ENCODE data around the gene ENTR1. TPM values are rescaled to one million over a fixed set of nuclear protein-coding genes. Genes with fewer than 3 reads are reported as not detected.

Gene ENTR1
- total and polyA plus RNA-seq, 2 experiments from 2014 or later, result 25.6 to 30.2 TPM

DNA sequence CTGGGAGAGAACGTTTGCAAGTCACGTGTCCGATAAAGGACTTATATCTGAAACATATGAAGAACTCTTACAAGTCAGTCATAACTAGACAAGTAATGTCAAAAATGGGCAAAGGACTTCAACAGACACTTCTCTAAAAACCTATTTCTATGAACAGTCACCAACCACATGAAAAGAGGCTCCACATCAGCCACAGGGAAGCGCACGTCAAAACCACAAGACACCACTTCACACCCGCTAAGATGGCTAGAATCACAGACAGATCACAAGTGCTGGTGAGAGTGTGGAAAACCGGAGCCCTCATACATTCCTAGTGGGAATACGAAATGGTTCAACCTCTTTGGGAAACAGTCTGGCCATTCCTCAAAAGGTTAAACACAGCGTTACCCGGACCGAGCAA, 25.4 kb downstream of the ENTR1 start:
- H3K27me3 ChIP-seq, result no peaks in the 10 kb centered on the region
- H3K27ac ChIP-seq, result no peak overlapping the region
- peaks cover 9% of the 10 kb centered on the region for H3K36me3 ChIP-seq
- no peak for DNase-seq (ENCODE audit: low read depth in 1 of 2, low spot score in 1 of 2)
- no peaks in the 10 kb centered on the region for H3K9me3 ChIP-seq (ENCODE audit: low read depth)
- H3K4me3 ChIP-seq, result no peak overlapping the region
- H3K4me1 ChIP-seq (ENCODE audit: low read depth), result no peaks in the 10 kb centered on the region
- TF ChIP-seq, protein P1, sequence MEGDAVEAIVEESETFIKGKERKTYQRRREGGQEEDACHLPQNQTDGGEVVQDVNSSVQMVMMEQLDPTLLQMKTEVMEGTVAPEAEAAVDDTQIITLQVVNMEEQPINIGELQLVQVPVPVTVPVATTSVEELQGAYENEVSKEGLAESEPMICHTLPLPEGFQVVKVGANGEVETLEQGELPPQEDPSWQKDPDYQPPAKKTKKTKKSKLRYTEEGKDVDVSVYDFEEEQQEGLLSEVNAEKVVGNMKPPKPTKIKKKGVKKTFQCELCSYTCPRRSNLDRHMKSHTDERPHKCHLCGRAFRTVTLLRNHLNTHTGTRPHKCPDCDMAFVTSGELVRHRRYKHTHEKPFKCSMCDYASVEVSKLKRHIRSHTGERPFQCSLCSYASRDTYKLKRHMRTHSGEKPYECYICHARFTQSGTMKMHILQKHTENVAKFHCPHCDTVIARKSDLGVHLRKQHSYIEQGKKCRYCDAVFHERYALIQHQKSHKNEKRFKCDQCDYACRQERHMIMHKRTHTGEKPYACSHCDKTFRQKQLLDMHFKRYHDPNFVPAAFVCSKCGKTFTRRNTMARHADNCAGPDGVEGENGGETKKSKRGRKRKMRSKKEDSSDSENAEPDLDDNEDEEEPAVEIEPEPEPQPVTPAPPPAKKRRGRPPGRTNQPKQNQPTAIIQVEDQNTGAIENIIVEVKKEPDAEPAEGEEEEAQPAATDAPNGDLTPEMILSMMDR (IDR thresholded peaks at IDR 0.05; ENCODE audit: low read depth, low read length), result no peak

DNA sequence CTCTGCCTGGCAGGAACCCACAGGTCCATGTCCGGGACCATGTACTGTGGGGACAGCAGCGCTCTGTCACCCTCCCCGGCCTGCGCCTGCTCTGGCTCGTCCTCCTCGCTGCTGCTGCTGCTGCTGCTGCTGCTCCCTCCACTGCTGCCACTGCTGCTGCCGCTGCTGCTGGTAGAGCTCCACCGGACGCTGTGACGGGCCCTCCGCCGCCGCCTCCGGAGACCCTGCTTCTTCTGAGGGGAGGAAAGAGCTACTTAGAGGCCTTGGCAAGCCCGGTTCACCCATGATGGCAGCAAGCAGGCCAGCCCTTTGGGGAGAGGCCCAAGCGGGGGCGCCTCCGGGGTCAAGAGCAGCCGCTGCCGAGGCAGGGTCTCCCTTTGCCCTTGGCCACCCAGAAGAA, 27.0 kb downstream of the ENTR1 start:
- H3K4me1 ChIP-seq (ENCODE audit: low read depth), result no peaks in the 10 kb centered on the region
- no peak for DNase-seq (ENCODE audit: low read depth in 1 of 2, low spot score in 1 of 2)
- peaks cover 8% of the 10 kb centered on the region for H3K36me3 ChIP-seq
- no peaks in the 10 kb centered on the region for H3K9me3 ChIP-seq (ENCODE audit: low read depth)
- no peak overlapping the region for H3K27ac ChIP-seq
- TF ChIP-seq, protein P1 (IDR thresholded peaks at IDR 0.05; ENCODE audit: low read depth, low read length), result no peak
- H3K4me3 ChIP-seq, result no peak overlapping the region
- H3K27me3 ChIP-seq, result no peaks in the 10 kb centered on the region

DNA sequence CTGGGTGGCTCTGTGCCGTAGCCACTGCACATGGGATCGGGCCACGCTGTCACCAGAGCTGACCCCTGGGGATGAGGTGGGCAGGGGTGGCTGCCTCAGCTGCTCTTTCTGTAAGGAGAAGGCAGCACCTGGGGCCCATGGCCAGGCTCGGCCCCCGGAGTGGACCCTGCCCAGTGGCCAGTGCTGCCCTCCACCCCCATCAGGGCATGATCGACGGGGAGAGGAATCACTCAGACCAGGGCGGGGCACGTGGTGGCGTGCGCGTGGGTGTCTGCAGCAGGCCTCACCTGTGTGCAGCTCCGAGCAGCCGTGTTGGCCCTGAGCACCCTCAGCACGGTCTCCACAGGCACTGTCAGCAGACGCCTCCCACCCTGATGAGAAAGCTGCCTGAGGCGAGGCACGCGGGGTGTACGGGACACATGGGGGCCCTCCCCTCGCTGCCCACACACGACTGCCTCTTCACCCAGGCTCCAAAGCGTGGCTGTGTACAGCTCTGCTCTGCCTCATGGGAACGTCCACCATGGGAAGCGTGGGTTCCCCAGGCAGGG, 28.4 kb downstream of the ENTR1 start:
- TF ChIP-seq, protein P1 (IDR thresholded peaks at IDR 0.05; ENCODE audit: low read depth, low read length), result no peak
- H3K4me3 ChIP-seq, result no peak overlapping the region
- H3K4me1 ChIP-seq (ENCODE audit: low read depth), result no peaks in the 10 kb centered on the region
- no peaks in the 10 kb centered on the region for H3K9me3 ChIP-seq (ENCODE audit: low read depth)
- H3K27ac ChIP-seq, result no peak overlapping the region
- H3K36me3 ChIP-seq, result peaks cover 3% of the 10 kb centered on the region
- DNase-seq (ENCODE audit: low read depth in 1 of 2, low spot score in 1 of 2), result no peak
- no peaks in the 10 kb centered on the region for H3K27me3 ChIP-seq

DNA sequence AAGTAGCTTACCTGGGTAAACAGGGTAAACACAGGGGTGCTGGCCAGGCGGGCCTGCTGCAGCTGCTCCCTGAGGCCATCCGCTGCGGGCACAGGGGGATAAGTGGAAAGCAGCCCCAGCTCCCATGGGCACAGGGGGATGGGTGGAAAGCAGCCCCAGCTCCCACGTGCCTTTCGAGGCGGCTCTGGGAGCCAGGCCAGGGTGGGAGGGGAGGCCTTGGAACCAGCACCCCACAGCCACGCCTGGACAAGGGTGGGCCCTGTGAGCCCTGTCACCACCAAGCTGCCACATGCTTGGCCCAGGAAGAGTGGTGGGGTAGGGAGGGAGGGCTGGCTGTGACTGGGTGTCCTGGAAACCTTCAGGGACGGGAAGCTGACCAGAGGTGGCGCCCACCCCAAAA, 29.1 kb downstream of the ENTR1 start:
- Histone ChIP-seq H3K4me3 (no peak overlapping the region), H3K4me1 (ENCODE audit: low read depth) (no peaks in the 10 kb centered on the region), H3K36me3 (peaks cover 3% of the 10 kb centered on the region), H3K27ac (no peak overlapping the region), H3K9me3 (ENCODE audit: low read depth) (no peaks in the 10 kb centered on the region), H3K27me3 (no peaks in the 10 kb centered on the region)
- DNase-seq (ENCODE audit: low read depth in 1 of 2, low spot score in 1 of 2), result no peak
- TF ChIP-seq, protein P1 (IDR thresholded peaks at IDR 0.05; ENCODE audit: low read depth, low read length), result no peak

DNA sequence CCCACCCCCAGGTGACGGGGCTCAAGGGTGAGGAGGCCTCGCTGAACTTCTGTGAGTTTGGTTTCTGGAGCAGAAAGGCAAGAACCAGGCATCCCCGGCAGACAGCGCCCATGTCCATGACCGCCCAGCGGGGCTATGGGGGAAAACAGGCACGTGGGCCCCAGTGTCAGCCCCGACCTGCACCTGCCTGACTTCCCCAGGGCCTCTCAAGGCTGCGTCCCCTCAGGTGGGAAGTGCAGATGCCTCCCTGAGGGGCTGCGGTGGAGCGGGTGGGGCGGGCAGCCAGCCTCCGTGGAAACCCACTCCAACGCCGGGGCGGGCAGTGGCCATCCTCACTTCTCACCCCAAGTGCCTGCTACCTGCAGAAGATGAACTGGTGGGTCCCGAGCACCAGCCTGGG, 30.0 kb downstream of the ENTR1 start:
- TF ChIP-seq, protein P1 (IDR thresholded peaks at IDR 0.05; ENCODE audit: low read depth, low read length), result no peak
- peaks cover 4% of the 10 kb centered on the region for H3K36me3 ChIP-seq

More for the DNA sequence above, 30.0 kb downstream of the ENTR1 start:
- H3K27me3 ChIP-seq, result no peaks in the 10 kb centered on the region
- no peaks in the 10 kb centered on the region for H3K9me3 ChIP-seq (ENCODE audit: low read depth)
- H3K4me1 ChIP-seq (ENCODE audit: low read depth), result no peaks in the 10 kb centered on the region
- no peak overlapping the region for H3K4me3 ChIP-seq
- no peak for DNase-seq (ENCODE audit: low read depth in 1 of 2, low spot score in 1 of 2)
- H3K27ac ChIP-seq, result no peak overlapping the region

All from cardiac muscle cell (in vitro differentiated cells and primary cell).